B cell (primary cell): ENCODE measurements around the gene LAG3.

ENCODE experiments used
- EZH2 ChIP-seq: IDR thresholded peaks from 2 replicates; pipeline ENCODE4 v1.6.1; 2012; ENCODE audit warnings: borderline replicate concordance, low read depth, mild to moderate bottlenecking, moderate library complexity, low read length; ENCODE audit not compliant: insufficient read depth, poor library complexity, severe bottlenecking
- TF ChIP-seq, protein P1 (sequence below): fragments of 200-600 bp; IDR thresholded peaks from one replicate; pipeline ENCODE4 v1.8.0; 2022; ENCODE audit warnings: antibody characterized with exemption, mild to moderate bottlenecking

- TF ChIP-seq, protein P1, sequence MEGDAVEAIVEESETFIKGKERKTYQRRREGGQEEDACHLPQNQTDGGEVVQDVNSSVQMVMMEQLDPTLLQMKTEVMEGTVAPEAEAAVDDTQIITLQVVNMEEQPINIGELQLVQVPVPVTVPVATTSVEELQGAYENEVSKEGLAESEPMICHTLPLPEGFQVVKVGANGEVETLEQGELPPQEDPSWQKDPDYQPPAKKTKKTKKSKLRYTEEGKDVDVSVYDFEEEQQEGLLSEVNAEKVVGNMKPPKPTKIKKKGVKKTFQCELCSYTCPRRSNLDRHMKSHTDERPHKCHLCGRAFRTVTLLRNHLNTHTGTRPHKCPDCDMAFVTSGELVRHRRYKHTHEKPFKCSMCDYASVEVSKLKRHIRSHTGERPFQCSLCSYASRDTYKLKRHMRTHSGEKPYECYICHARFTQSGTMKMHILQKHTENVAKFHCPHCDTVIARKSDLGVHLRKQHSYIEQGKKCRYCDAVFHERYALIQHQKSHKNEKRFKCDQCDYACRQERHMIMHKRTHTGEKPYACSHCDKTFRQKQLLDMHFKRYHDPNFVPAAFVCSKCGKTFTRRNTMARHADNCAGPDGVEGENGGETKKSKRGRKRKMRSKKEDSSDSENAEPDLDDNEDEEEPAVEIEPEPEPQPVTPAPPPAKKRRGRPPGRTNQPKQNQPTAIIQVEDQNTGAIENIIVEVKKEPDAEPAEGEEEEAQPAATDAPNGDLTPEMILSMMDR = no peak
- no peak for TF ChIP-seq EZH2
Observed at GRCh38 chr12:6784296-6784695, 12.0 kb downstream of the LAG3 start.
